Activated T-cell treated with anti-CD3 and anti-CD28 coated beads, Interleukin-2, amount 50 U/mL, for 24 hours (primary cell): Measurements from ENCODE around the gene GALNTL6.

Experiments
- DNase-seq: peaks from one replicate; pipeline ENCODE4 v3.0.0-alpha.2; 2020
- H3K27ac Mint-ChIP-seq: 2 replicates; pipeline ENCODE4 v1.8.0; 2020; ENCODE audit warnings: mild to moderate bottlenecking, mixed read lengths
- H3K27me3 Mint-ChIP-seq: 2 replicates; pipeline ENCODE4 v1.8.0; 2020; ENCODE audit warnings: mixed read lengths
- H3K36me3 Mint-ChIP-seq: 2 replicates; pipeline ENCODE4 v1.8.0; 2020; ENCODE audit warnings: low read depth, mixed read lengths
- H3K4me1 Mint-ChIP-seq: 2 replicates; pipeline ENCODE4 v1.8.0; 2020; ENCODE audit warnings: low read depth, mixed read lengths
- H3K4me3 Mint-ChIP-seq: 2 replicates; pipeline ENCODE4 v1.8.0; 2020; ENCODE audit warnings: mild to moderate bottlenecking, moderate library complexity, mixed read lengths
- H3K9me3 Mint-ChIP-seq: 2 replicates; pipeline ENCODE4 v1.8.0; 2020; ENCODE audit warnings: mixed read lengths

The GALNTL6 gene

GRCh38 chr4:172734555-172734954 lies 921.4 kb downstream of the GALNTL6 start:
- no peaks in the 10 kb centered on the region for H3K4me1 Mint-ChIP-seq
- no peak for DNase-seq
- H3K27me3 Mint-ChIP-seq, result no peaks in the 10 kb centered on the region
- no peaks in the 10 kb centered on the region for H3K36me3 Mint-ChIP-seq
- H3K4me3 Mint-ChIP-seq, result no peak overlapping the region
- H3K27ac Mint-ChIP-seq, result no peak overlapping the region
- H3K9me3 Mint-ChIP-seq, result peaks cover 52% of the 10 kb centered on the region

- Mint-ChIP-seq H3K4me1 (no peaks in the 10 kb centered on the region), H3K9me3 (peaks cover 53% of the 10 kb centered on the region), H3K4me3 (no peak overlapping the region), H3K27ac (no peak overlapping the region), H3K36me3 (no peaks in the 10 kb centered on the region), H3K27me3 (no peaks in the 10 kb centered on the region)
- DNase-seq, result no peak
Observed at GRCh38 chr4:172736046-172736445, 922.8 kb downstream of the GALNTL6 start.

- peaks cover 40% of the 10 kb centered on the region for H3K9me3 Mint-ChIP-seq
- H3K27me3 Mint-ChIP-seq, result no peaks in the 10 kb centered on the region
- no peak overlapping the region for H3K4me3 Mint-ChIP-seq
- H3K4me1 Mint-ChIP-seq, result no peaks in the 10 kb centered on the region
- H3K27ac Mint-ChIP-seq, result no peak overlapping the region
- no peaks in the 10 kb centered on the region for H3K36me3 Mint-ChIP-seq
- DNase-seq, result no peak
Observed at GRCh38 chr4:172740434-172740833, 927.2 kb downstream of the GALNTL6 start.

GRCh38 chr4:172750910-172751309 lies 937.7 kb downstream of the GALNTL6 start:
- Mint-ChIP-seq H3K4me1 (peaks cover 1% of the 10 kb centered on the region), H3K36me3 (no peaks in the 10 kb centered on the region), H3K27ac (no peak overlapping the region), H3K27me3 (no peaks in the 10 kb centered on the region), H3K4me3 (no peak overlapping the region), H3K9me3 (peaks cover 2% of the 10 kb centered on the region)
- no peak for DNase-seq

- H3K27ac Mint-ChIP-seq, result no peak overlapping the region
- H3K9me3 Mint-ChIP-seq, result peaks cover 2% of the 10 kb centered on the region
Observed at GRCh38 chr4:172751550-172751949, 938.3 kb downstream of the GALNTL6 start.

GRCh38 chr4:172758586-172759340 lies 945.6 kb downstream of the GALNTL6 start:
- Mint-ChIP-seq H3K4me3 (no peak overlapping the region), H3K4me1 (no peaks in the 10 kb centered on the region), H3K27me3 (no peaks in the 10 kb centered on the region), H3K36me3 (no peaks in the 10 kb centered on the region), H3K27ac (no peak overlapping the region), H3K9me3 (peaks cover 8% of the 10 kb centered on the region)
- no peak for DNase-seq

More at GRCh38 chr4:172751550-172751949, 938.3 kb downstream of the GALNTL6 start:
- H3K27me3 Mint-ChIP-seq, result no peaks in the 10 kb centered on the region
- H3K4me3 Mint-ChIP-seq, result no peak overlapping the region
- H3K4me1 Mint-ChIP-seq, result peaks cover 1% of the 10 kb centered on the region
- no peaks in the 10 kb centered on the region for H3K36me3 Mint-ChIP-seq
- no peak for DNase-seq

GRCh38 chr4:172760512-172760911 lies 947.3 kb downstream of the GALNTL6 start:
- no peak overlapping the region for H3K4me3 Mint-ChIP-seq
- no peak overlapping the region for H3K27ac Mint-ChIP-seq
- H3K9me3 Mint-ChIP-seq, result peaks cover 8% of the 10 kb centered on the region
- no peak for DNase-seq
- no peaks in the 10 kb centered on the region for H3K4me1 Mint-ChIP-seq
- no peaks in the 10 kb centered on the region for H3K27me3 Mint-ChIP-seq
- H3K36me3 Mint-ChIP-seq, result no peaks in the 10 kb centered on the region

GRCh38 chr4:172762895-172763294 lies 949.7 kb downstream of the GALNTL6 start:
- no peak overlapping the region for H3K27ac Mint-ChIP-seq
- H3K36me3 Mint-ChIP-seq, result no peaks in the 10 kb centered on the region
- no peaks in the 10 kb centered on the region for H3K27me3 Mint-ChIP-seq
- DNase-seq, result no peak
- peaks cover 8% of the 10 kb centered on the region for H3K9me3 Mint-ChIP-seq
- H3K4me1 Mint-ChIP-seq, result no peaks in the 10 kb centered on the region
- no peak overlapping the region for H3K4me3 Mint-ChIP-seq

GRCh38 chr4:172770787-172771186 lies 957.6 kb downstream of the GALNTL6 start:
- no peak overlapping the region for H3K27ac Mint-ChIP-seq
- H3K4me3 Mint-ChIP-seq, result no peak overlapping the region
- no peaks in the 10 kb centered on the region for H3K27me3 Mint-ChIP-seq
- DNase-seq, result no peak
- H3K9me3 Mint-ChIP-seq, result no peaks in the 10 kb centered on the region
- no peaks in the 10 kb centered on the region for H3K4me1 Mint-ChIP-seq
- no peaks in the 10 kb centered on the region for H3K36me3 Mint-ChIP-seq

- no peaks in the 10 kb centered on the region for H3K4me1 Mint-ChIP-seq
Observed at GRCh38 chr4:172772781-172773180, 959.6 kb downstream of the GALNTL6 start.

GRCh38 chr4:172776203-172776861 lies 963.1 kb downstream of the GALNTL6 start:
- Mint-ChIP-seq H3K27ac (no peak overlapping the region), H3K9me3 (no peaks in the 10 kb centered on the region), H3K4me3 (no peak overlapping the region), H3K36me3 (no peaks in the 10 kb centered on the region), H3K4me1 (no peaks in the 10 kb centered on the region), H3K27me3 (no peaks in the 10 kb centered on the region)
- no peak for DNase-seq

More at GRCh38 chr4:172772781-172773180, 959.6 kb downstream of the GALNTL6 start:
- Mint-ChIP-seq H3K4me3 (no peak overlapping the region), H3K36me3 (no peaks in the 10 kb centered on the region), H3K27ac (no peak overlapping the region), H3K27me3 (no peaks in the 10 kb centered on the region), H3K9me3 (no peaks in the 10 kb centered on the region)
- no peak for DNase-seq

- no peaks in the 10 kb centered on the region for H3K36me3 Mint-ChIP-seq
- H3K4me3 Mint-ChIP-seq, result no peak overlapping the region
- H3K27ac Mint-ChIP-seq, result no peak overlapping the region
- H3K9me3 Mint-ChIP-seq, result no peaks in the 10 kb centered on the region
- H3K27me3 Mint-ChIP-seq, result no peaks in the 10 kb centered on the region
- DNase-seq, result no peak
- no peaks in the 10 kb centered on the region for H3K4me1 Mint-ChIP-seq
Observed at GRCh38 chr4:172777729-172778431, 964.7 kb downstream of the GALNTL6 start.

GRCh38 chr4:172778583-172778982 lies 965.4 kb downstream of the GALNTL6 start:
- DNase-seq, result no peak
- no peaks in the 10 kb centered on the region for H3K9me3 Mint-ChIP-seq
- no peaks in the 10 kb centered on the region for H3K4me1 Mint-ChIP-seq
- H3K36me3 Mint-ChIP-seq, result no peaks in the 10 kb centered on the region
- H3K27me3 Mint-ChIP-seq, result no peaks in the 10 kb centered on the region
- H3K4me3 Mint-ChIP-seq, result no peak overlapping the region
- H3K27ac Mint-ChIP-seq, result no peak overlapping the region

- H3K4me1 Mint-ChIP-seq, result no peaks in the 10 kb centered on the region
- no peak overlapping the region for H3K4me3 Mint-ChIP-seq
- no peaks in the 10 kb centered on the region for H3K27me3 Mint-ChIP-seq
- no peaks in the 10 kb centered on the region for H3K9me3 Mint-ChIP-seq
- no peaks in the 10 kb centered on the region for H3K36me3 Mint-ChIP-seq
- no peak for DNase-seq
- H3K27ac Mint-ChIP-seq, result no peak overlapping the region
Observed at GRCh38 chr4:172780566-172781081, 967.4 kb downstream of the GALNTL6 start.

- Mint-ChIP-seq H3K27me3 (no peaks in the 10 kb centered on the region), H3K4me1 (no peaks in the 10 kb centered on the region), H3K9me3 (no peaks in the 10 kb centered on the region), H3K27ac (no peak overlapping the region), H3K4me3 (no peak overlapping the region), H3K36me3 (no peaks in the 10 kb centered on the region)
- DNase-seq, result no peak
Observed at GRCh38 chr4:172785613-172786012, 972.4 kb downstream of the GALNTL6 start.
